Ascending aorta (tissue), 2 donors: ENCODE results near the gene KLC1. TPM values are rescaled to one million over a fixed set of nuclear protein-coding genes. Genes with fewer than 3 reads are reported as not detected.
A peak's percentile ranks its signal among the peaks of the same experiment; 100 is the strongest.

Source experiments
- DNase-seq, 2 donors: peaks; one replicate each; pipeline ENCODE4 v3.0.0-alpha.2; 2019; ENCODE audit warnings: low spot score in 2 of 2
- H3K27ac ChIP-seq, 2 donors: fragments of 200-600 bp; sonication (generic); one replicate each; pipeline ENCODE4 v1.5.1; 2016 to 2017; ENCODE audit warnings: mild to moderate bottlenecking in 1 of 2
- H3K27me3 ChIP-seq: fragments of 200-600 bp; sonication (generic); one replicate; pipeline ENCODE4 v1.5.1; 2017
- H3K36me3 ChIP-seq, 2 donors: fragments of 200-600 bp; sonication (generic); one replicate each; pipeline ENCODE4 v1.5.1; 2016
- H3K4me1 ChIP-seq, 2 donors: fragments of 200-600 bp; sonication (generic); one replicate each; pipeline ENCODE4 v1.5.1; 2016 to 2017; ENCODE audit warnings: mild to moderate bottlenecking in 1 of 2
- H3K4me3 ChIP-seq, 2 donors: fragments of 200-600 bp; sonication (generic); one replicate each; pipeline ENCODE4 v1.5.1; 2016 to 2017; ENCODE audit warnings: mild to moderate bottlenecking in 1 of 2
- H3K9me3 ChIP-seq, 2 donors: fragments of 200-600 bp; sonication (generic); one replicate each; pipeline ENCODE4 v1.5.1; 2016
- intact Hi-C: fragments of 100-400 bp; cut with DNase I; formaldehyde crosslinking; loops from one replicate; pipeline ENCODE4 v1.15.1; 2023
- total RNA-seq: library from RNA; depleted of rRNA; stranded (reverse); fragments of >200 nt; gene quantifications from one replicate; pipeline ENCODE4 v1.1.0, GENCODE V29; 2016
- TF ChIP-seq, protein P1 (sequence below), 3 experiments: fragments of 200-600 bp in 2 of 3; fragments of 450-650 bp in 1 of 3; sonication (generic) in 2 of 3; IDR thresholded peaks; one replicate each; pipeline ENCODE4 v1.5.1; 2016 to 2019; ENCODE audit warnings: antibody characterized with exemption in 3 of 3, mild to moderate bottlenecking in 1 of 3, moderate library complexity in 1 of 3

KLC1 gene
- total RNA-seq, 1 donor from 2014 or later = 302 TPM

DNA sequence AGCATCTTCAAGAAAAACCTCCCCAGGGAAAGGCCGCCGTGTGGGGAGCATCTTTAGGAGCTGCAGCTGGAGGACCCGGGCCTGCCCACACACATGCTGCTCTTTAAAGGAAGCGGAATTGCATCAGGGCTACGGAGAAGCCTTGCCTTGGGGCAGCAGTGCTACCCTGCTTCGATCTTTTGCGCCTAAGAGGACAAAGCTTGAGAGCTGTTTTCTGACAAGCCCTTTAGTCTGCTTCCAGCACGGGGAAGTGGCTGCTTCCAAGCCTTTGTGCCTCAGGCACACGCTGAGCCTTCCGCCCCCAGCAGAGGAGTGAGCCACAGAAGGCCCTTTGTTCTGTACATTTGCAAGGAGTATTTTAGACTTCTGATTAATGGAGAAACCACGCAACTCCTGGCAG lies 34.7 kb upstream of the KLC1 start:
- H3K27ac ChIP-seq = no peak overlapping the region
- intact Hi-C loops = no loop called here
- no peaks in the 10 kb centered on the region for H3K4me1 ChIP-seq
- TF ChIP-seq, protein P1, sequence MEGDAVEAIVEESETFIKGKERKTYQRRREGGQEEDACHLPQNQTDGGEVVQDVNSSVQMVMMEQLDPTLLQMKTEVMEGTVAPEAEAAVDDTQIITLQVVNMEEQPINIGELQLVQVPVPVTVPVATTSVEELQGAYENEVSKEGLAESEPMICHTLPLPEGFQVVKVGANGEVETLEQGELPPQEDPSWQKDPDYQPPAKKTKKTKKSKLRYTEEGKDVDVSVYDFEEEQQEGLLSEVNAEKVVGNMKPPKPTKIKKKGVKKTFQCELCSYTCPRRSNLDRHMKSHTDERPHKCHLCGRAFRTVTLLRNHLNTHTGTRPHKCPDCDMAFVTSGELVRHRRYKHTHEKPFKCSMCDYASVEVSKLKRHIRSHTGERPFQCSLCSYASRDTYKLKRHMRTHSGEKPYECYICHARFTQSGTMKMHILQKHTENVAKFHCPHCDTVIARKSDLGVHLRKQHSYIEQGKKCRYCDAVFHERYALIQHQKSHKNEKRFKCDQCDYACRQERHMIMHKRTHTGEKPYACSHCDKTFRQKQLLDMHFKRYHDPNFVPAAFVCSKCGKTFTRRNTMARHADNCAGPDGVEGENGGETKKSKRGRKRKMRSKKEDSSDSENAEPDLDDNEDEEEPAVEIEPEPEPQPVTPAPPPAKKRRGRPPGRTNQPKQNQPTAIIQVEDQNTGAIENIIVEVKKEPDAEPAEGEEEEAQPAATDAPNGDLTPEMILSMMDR (IDR thresholded peaks at IDR 0.05) = no peak
- H3K9me3 ChIP-seq = no peaks in the 10 kb centered on the region
- H3K4me3 ChIP-seq = no peak overlapping the region
- H3K36me3 ChIP-seq = peaks cover 17 to 25% of the 10 kb centered on the region in 2 donors
- no peaks in the 10 kb centered on the region for H3K27me3 ChIP-seq
- DNase-seq = no peak

DNA sequence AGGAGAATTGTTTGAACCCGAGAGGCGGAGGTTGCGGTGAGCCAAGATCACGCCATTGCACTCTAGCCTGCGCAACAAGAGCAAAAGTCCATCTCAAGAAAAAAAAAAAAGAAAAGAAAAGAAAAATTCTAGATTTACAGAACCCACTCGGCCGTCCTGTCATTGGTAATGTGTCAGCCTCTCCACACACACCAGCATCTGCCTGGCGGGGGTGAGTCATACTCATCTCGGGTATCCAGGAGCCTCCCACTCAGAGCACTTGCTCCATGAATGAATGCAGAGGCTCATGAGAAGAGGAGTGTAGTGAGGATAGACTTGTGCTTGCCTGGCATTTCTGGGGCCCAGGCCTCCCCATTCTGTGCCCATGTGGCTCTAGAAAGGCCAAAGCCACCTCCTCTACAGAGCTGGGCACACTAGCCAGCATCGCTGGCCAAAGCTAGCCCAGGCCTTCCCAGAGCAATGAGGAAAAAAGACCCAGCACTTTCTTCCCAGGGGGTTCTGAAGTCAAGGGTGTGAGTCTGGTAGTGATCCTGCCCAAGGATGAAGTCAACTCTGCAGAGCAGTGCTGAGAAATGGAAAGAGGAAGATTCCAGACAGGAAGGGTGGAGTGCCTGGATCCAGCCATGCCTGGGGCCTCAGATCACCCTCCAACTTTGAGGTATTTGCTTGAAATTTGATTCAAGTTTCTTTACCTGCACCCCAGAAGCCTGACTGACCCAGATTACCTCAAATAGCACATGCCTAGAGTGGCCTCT lies 31.2 kb upstream of the KLC1 start:
- Histone ChIP-seq H3K36me3 (peaks cover 0 to 3% of the 10 kb centered on the region in 2 donors), H3K4me3 (no peak overlapping the region), H3K9me3 (no peaks in the 10 kb centered on the region), H3K27me3 (no peaks in the 10 kb centered on the region), H3K27ac (no peak overlapping the region), H3K4me1 (no peaks in the 10 kb centered on the region)
- intact Hi-C loops = no loop called here
- TF ChIP-seq, protein P1 (IDR thresholded peaks at IDR 0.05) = no peak
- DNase-seq = no peak

DNA sequence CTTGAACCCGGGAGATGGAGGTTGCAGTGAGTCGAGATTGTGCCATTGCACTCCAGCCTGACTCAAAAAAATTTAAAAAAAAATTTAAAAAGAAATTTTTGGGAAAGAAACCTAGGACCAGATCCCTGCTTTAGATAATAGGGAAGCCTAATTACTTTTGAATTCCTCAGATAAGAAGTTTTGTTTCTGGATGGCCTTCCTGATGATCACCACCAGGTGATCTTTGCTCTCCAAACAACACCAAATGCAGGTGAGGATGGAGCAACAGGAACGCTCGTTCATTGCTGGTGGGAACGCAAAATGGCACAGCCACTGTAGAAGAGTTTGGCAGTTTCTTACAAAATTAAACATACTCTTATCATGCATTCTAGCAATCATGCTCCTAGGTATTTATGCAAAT lies 28.5 kb upstream of the KLC1 start:
- H3K27me3 ChIP-seq = no peaks in the 10 kb centered on the region
- H3K27ac ChIP-seq = no peak overlapping the region
- TF ChIP-seq, protein P1 (IDR thresholded peaks at IDR 0.05) = no peak
- H3K4me1 ChIP-seq = no peaks in the 10 kb centered on the region
- DNase-seq = no peak
- peaks cover 0 to 3% of the 10 kb centered on the region in 2 donors for H3K36me3 ChIP-seq
- intact Hi-C loops = no loop called here
- H3K9me3 ChIP-seq = no peaks in the 10 kb centered on the region
- H3K4me3 ChIP-seq = no peak overlapping the region

DNA sequence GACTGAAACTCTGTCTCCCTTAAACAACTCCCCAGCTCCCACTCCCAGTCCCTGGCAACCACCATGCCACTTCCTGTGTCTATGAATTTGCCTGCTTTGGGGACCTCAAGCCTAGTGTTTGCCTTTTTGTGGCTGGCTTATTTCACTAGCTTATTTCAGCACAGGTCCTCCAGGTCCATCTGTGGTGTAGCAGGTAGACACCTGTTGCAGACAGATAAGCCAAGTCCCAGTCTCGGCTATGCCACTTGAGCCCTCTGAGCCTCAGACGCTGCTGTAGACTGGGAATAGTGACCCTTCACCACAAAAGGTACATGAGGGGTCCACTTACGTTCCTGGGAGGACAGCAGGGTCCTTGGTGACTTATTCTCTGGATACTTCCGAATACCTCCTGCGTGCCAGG lies 24.4 kb upstream of the KLC1 start:
- H3K9me3 ChIP-seq = no peaks in the 10 kb centered on the region
- peaks cover 4 to 10% of the 10 kb centered on the region in 2 donors for H3K4me1 ChIP-seq
- no peak for DNase-seq
- H3K4me3 ChIP-seq = no peak overlapping the region
- TF ChIP-seq, protein P1 (IDR thresholded peaks at IDR 0.05) = no peak
- H3K27ac ChIP-seq = no peak overlapping the region
- intact Hi-C loops = no loop called here
- H3K36me3 ChIP-seq = no peaks in the 10 kb centered on the region
- no peaks in the 10 kb centered on the region for H3K27me3 ChIP-seq

DNA sequence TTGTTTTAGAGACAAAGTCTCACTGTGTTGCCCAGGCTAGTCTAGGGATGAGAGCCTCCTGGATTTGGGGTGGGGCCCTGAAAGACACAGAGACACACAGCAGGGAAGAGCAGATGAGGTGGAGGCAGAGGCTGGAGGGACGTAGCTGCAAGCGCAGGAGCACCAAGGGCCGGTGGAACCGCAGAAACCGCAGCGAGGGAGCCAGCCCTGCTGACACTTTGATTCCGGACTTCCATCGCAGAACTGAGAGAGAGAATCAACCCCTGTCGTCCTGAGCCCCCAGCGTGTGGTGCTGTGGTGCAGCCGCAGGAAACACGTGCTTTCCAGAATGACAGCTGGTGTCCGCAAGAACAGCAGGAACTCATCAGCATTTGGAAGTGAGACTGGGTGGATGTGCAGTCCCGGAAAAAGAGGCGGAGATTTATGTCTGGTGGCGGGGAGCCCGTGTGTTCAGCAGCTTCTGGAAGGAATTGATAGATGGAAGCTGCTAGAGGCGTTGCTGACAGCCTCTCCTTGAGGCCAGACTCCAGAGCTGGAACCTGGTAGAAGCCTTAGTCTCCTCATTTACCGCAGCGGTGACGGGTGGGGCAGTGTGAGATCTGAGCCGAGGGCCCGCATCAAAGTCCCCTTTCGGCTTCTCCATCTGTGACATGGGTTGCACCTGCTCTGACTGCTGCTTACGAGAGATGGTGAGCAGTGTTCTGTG lies 21.9 kb upstream of the KLC1 start:
- no peak overlapping the region for H3K27ac ChIP-seq
- peaks cover 4 to 10% of the 10 kb centered on the region in 2 donors for H3K4me1 ChIP-seq
- peaks cover 0 to 6% of the 10 kb centered on the region in 2 donors for H3K9me3 ChIP-seq
- TF ChIP-seq, protein P1 (IDR thresholded peaks at IDR 0.05) = peak in 2 of 3 experiments; percentile 21 to 42
- intact Hi-C loops = no loop called here
- DNase-seq = peak in 1 of 2 donors; percentile 81
- peak overlapping the region; percentile 36 to 45 for H3K4me3 ChIP-seq
- H3K27me3 ChIP-seq = no peaks in the 10 kb centered on the region
- no peaks in the 10 kb centered on the region for H3K36me3 ChIP-seq
